D341Med (cell line): Measurements from ENCODE around the gene NXN.
"Not testable (repeated sequence)": the region's sequence is repeated elsewhere in the genome, so short reads cannot be mapped to it uniquely, and the experiment has no call there.

Source experiments
- DNase-seq: peaks from one replicate; pipeline ENCODE4 v3.0.0; 2012; ENCODE audit warnings: low spot score

NXN gene

DNA sequence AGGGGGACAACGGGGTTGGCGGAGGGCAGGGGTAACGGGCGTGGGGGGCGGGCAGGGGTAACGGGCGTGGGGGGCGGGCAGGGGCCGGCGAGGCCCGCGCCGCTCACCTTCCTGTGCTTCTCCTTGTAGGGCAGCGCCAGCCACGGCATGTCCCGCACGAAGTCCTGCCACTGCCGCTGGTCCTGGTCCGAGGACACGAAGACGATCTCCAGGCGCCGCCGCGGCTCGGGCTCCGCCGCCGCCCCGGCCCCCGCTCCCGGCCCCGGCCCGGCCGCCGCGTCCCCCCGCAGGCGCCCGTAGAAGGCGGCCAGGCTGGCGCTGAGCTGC lies 401 bp downstream of the NXN start:
- no peak for DNase-seq

DNA sequence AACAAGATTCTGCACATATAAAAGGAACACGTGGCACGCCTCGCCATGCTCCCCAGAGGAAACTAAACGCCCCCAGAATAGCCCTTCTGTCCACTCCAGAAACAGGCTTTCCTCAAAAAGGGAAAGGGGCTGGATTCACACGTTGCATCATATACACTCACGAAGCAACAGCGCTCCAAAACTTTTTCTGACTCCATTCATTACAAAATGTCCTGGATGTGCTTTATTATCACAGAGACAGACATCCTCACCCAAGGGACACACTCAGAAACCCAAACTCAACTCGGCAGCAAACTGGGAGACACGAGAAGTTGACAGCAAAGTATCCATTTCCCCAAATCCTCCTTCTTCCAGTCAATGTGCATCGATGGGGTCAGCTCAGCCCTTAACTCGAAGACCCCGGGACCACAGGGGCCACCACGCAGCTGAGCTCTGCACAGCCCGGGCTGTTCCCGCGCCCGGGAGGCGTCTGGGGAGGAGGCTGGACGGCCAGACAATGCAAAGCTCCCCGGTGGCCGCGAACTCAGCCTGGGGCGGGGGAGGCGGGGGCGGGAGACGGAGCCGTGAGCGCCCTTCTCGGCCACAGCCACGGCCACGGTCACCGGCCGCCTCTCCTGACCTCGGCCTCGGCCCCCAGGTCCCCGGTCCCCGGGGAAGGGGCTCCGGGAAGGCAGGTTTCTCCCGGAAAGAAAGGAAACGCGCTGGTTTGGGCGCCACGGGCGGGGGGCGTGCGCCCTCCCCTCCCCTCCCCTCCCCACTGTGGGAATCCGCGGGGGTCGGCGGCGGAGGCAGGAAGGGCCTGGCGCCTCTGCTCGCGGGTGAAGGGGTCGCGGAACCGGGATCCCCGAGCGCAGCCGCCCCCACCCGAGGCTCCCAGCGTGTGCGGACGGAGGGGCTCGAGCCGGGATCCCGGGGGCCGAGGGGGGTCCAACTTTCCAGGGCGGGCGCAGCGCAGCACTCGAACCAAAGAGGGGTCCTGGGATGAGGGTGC lies 1.2 kb downstream of the NXN start:
- peak; percentile 56 for DNase-seq

DNA sequence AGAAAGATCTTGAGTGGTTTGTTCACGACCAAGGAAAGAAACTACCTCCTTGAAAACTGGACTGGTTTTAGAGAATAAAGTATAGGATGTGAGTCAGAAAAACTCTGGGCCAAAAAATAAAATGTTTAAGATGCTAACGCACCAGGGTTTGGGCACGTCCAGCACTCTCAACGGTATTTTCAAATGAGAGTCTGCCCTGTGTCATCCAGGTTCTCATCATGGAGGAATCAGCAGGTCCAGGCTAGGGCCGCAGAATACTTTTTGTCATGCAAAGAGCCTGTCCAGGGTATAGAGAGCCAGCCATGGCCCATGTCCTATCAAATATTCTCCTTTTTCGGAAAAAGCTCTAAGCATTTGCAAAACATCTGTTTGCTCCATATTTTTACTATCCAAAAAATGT lies 2.4 kb downstream of the NXN start:
- no peak for DNase-seq

DNA sequence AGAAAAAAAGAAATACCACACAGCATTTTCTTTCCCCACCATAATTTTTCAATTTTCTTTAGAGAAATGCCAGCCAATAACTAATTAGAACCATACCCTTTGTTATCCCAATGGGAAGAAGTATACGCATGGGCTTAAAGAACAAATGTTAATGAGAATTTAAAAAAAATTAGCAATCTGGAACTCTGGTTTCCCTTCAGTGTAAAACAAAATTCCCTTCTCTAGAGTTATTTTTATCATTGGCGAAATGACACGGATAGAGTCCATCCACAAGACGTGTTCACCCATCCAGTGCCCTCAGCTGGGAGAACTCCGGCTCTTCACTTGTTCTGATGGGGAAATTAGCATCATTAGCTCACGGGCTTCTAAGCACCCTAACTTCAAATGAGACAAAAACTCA lies 3.3 kb downstream of the NXN start:
- DNase-seq: no peak

DNA sequence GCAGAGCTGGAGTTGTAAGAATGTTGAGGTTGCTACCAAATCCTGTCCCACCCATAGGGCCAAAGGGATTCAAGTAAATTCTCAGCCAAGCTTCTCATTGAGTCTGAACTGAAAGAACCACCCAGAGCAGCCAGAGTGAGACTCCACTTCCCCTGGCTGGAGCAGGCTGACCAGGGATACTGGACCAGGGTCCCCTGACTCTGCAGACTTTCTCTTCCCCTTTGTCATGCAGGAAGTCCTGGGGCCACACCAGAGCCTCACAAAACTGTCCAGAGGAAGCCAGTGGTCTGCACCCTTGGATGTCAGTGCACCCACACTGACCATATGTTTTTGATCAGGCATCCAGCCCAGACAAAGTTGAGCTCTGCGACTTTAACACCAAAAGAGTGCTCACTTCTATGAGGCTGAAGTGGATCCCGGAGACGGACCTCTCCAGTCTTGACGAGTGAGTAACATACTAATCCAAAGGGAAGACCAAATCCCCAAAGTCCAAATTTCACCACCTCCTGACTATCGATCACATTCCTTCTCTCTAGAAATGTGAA lies 4.1 kb downstream of the NXN start:
- no peak for DNase-seq

DNA sequence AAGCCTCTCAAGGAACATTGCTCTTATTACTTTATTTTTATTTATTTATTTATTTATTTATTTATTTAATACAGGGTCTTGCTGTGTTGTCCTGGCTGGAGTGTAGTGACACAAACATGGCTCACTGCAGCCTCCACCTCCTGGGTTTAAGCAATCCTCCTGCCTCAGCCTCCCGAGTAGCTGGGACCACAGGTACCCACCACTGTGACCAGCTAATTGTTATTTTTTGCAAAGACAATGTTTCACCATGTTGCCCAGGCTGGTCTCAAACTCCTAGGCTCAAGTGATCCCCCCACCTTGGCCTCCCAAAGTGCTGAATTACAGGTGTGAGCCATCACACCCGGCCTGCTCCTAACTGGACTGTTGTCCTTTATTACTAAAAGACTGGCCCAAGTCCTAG lies 4.8 kb downstream of the NXN start:
- DNase-seq: not testable (repeated sequence)

DNA sequence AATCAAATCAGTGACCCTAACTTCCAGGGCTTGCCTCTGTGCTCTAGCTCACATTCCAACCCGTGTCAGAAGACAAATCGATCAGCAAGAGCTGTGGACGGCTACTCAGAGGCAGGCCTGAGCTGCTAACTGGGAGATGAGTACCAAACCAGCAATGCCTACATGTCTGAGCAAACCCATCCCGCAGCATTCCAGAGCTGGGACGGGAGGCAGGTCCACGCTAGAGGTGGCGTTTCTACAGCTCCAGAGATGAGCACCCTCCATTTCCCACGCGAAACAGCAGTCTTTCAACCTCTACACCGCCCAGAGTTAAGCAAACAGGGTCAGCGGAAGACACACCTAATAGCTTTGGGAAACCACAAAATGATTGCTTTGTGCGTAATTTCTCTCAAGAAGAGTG lies 6.5 kb downstream of the NXN start:
- no peak for DNase-seq

DNA sequence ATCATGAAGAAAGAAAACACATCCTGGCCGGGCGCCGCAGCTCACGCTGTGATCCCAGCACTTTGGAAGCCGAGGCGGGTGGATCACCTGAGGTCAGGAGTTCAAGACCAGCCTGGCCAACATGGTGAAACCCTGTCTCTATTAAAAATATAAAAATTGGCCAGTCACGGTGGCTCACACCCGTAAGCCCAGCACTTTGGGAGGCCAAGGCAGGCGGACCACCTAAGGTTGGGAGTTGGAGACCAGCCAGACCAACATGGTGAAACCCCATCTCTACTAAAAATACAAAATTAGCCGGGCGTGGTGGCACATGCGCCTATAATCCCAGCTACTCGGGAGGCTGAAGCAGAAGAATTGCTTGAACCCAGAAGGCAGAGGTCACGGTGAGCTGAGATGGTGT lies 7.7 kb downstream of the NXN start:
- not testable (repeated sequence) for DNase-seq

DNA sequence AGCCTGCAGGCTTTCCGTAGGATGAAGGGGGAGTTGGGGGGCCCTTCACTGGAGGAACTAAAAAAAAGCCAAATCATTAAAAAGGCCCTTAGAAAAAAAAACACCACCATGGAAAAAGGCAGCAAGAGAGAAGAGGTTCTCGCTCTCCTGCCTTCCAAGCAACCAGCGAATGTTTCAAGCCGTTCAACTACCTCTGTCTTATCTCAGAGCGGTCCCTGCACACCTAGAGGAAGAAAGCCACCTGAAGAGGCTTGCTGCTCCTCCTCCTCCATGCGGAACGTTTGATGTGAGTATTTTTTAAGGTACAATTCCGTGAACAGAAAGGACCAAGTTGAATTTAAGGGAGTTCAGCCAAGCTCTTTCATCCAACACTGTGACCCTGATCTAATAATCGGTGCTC lies 9.2 kb downstream of the NXN start:
- no peak for DNase-seq

DNA sequence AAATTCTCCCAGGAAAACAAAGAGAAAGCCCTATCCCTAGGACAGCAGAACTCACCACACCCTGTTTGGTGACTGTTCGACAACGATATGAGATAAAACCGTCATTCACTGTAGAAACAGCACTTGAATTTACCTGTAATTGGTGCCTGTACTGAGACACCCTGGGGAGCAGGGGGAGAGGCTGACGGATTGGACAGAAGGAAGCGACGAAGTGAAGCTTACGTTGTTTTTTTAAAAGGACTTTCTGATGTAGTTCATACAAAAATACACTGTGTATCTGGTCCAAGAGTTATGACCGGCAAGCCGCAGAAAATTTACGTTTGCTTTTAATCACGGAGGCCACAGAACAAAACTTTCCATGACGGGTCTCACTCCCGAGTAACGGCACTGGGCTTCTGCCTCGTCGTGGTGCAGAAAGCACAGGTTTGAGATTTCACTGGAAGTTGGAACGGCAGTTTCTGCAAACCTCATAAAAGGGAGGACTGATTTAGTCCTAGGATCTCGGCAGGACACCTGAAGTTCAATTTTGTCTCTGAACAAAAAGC lies 9.7 kb downstream of the NXN start:
- DNase-seq: no peak

DNA sequence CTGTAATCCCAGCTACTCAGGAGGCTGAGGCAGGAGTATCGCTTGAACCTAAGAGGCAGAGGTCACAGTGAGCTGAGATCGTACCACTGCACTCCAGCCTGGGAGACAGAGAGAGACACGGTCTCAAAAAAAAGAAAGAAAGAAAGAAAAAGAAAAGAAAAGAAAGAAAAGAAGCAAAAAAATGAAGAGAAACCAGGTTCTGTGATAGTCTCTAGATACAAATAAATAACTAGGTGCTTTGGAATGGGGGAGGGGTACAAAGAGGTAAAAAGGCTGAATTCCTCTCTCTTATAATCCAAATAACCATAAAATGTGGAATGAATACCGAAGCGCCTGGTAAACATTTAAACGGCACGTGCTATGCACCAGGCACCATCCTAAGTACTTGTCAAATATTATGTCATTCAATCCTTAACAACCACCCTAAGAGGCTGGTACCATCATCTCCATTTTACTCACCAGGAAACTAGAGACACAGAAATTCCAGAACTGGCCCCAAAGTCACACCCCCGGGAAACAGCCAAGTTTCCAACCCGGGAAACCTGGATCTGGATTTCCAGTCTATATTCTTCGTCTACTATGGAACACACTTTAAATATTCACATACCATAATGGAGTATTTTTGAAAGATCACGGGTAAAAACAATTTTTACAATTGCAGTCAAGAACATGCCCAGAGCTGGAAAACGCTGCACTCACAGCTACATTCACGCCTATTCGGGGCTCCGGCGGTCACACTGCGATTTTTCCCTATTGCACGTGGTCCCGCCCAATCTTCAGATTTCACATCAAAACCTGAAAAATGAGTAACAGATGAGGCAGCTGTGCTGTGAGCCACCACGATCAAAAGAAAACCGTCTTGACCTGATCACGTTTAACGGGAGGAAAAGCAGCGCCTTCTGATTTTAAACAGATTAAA lies 10.5 kb downstream of the NXN start:
- DNase-seq: no peak

DNA sequence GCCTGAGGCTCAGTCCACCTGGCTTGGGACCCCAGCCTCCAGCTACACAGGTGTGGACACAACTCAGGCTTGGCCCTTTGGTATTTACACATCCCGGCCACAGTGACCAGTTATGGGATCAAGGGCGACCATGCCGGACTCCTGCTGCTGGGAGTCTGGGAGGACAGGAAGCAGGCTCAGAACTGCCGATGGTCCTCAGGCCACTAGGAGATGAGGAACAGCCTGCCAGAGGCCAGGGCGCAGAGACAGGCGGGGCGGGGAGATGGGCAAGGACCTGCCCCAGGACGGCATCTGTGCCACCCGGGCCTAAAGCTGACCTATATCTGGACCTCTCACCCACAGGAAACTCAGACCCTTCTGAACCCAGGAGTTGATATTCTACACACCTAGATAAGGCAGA lies 12.5 kb downstream of the NXN start:
- no peak for DNase-seq

DNA sequence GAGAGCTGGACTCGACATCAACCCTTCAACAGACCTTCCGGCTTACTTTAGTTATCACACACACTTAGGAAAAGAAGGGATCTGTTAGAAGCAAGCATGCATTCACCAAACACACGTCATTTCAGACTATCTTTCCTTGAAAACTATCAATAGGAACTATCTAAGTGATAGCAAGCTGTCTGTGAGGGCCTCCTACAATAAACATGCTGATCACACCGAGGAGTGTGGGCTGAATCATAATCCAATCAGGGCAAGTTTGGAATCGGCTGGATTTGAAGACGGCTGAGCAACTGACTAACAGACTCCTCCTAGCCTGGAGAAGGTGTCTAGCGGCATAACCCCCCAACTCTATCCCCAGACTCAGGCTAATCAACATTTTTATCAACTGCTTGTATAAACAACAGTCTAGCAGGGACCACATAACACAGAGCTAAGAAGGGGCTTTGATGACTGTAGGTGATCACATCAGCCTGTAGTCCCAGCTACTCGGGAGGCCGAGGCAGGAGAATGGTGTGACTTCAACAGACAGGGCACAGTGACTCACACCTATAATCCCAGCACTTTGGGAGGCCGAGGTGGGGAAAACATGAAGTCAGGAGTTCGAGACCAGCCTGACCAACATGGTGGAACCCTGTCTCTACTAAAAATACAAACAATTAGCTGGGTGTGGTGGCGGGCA lies 14.1 kb downstream of the NXN start:
- DNase-seq: no peak

DNA sequence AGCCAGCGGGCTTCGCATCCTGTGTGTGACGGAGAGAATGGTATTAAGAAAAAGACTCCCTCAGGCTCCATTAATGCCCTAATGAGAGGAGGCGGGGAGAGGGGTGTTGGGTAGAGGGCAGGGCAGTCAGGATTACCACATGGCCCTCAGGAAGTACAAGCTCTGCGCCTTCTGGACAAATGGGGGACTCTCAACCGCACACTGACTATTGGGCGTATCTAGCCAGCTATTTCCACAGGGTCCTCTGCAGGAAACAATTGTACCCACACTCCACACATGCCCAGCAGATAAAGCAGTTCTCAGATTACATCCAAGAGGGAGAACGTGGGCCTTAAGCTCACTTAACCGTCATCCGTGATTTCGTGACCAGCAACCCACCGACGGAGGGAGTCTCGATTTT lies 14.7 kb downstream of the NXN start:
- DNase-seq: peak; percentile 64

DNA sequence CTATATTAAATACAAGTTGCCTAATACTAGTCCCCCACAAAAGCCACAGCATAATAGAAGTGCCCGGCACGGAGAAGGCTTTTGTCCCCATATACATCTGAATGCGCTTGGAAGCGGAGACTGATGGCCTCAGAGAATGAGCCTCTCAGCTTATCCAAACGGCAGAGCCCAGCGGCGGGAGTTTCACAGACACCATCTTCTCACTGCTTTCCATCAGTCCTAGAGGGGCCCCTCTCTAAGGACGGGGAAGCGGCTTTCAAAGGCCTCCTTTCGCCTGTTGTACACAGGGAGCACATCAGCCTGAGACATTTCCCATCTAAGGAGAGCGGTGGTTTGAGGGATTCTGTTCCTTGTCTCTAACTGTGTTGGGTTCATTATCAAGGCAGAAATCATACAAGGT lies 16.9 kb downstream of the NXN start:
- no peak for DNase-seq

DNA sequence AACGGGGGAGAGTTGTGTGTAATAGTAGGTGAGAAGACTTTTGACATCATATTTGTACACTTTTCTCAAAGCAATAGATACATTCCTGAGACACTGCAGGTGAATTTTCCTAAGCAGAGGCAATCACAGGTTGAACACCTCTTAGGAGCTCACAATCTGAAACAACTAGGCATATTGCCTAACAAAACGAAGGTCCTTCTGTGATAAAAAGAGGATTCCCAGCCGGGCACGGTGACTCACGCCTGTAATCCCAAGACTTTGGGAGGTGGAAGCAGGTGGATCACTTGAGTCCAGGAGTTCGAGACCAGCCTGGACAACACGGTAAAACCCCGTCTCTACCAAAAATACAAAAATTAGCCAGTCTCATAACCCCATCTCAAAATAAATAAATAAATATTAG lies 17.4 kb downstream of the NXN start:
- DNase-seq: no peak

DNA sequence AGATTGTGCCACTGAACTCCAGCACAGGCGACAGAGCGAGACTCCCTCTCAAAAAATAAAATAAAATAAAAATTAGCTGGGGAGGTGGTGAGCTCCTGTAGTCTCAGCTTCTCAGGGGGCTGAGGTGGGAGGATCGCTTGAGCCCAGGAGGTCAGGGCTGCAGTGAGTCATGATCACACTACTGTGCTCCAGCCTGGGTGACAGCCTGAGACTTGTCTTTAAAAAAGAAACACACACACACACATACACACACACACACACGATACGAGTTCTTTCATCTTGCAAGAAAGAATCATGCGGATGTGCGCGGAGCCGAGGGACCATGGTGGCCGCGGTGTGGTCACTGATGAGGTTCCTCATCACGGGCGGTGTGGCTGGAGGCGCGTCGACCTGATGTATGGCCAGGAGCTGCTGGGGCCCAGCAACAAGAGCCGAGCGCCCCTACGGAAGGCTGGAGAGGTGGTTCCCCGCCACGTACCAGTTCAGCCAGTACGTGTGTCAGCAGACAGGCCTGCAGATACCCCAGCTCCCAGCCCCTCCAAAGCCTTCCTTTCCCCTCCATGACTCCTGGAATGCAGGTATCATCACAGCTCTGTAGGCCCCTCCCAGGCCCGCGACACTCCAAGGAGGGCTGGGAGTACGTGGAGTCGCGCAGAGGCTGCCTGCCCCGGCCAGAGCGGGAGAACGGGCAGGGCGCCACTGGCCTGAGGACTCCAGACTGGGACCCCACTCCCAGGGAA lies 20.7 kb downstream of the NXN start:
- DNase-seq: no peak

DNA sequence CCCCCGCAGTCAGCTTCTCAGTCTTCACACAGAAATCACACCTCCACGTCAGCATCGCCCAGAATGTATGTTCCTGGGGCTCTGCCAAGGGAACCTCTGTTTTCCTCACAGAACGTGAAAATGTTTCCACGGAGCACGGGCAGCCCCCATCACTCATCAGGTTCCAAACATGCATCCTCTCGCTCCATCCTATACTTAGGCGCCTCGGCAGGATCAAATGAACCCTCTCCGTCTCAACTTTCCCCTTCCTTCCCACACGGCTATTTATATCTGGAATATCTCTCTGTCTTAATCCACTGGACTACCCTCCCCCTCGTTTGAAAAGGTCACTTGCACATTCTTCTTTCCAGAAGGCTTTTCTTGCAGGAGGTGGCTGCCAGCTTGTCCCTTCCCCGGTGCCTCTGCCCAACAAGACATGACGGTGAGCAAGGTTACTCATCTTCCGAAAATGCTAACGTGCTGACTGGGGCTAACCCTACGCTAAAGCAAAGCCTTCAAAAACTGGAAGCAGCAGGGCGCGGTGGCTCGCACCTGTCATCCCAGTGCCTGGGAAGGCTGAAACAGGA lies 21.6 kb downstream of the NXN start:
- no peak for DNase-seq

DNA sequence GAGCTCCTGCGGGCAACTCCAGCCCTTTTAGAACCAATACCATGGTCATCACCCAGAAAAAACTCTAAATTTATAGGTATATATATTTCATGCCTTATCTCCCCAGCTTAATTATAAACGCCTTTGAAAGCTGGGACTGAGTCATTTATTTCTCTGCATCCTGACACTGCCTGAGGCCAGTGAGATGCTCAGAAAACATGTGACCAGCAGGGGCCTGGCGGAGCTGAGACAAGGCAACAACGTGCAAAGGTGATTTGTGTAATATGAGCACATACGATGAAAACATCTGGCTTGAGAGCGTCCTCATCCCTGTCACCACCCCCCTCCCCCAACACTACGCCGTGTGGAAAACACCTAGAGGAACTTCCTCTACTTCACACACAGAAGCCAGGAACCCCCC lies 22.7 kb downstream of the NXN start:
- DNase-seq: no peak

DNA sequence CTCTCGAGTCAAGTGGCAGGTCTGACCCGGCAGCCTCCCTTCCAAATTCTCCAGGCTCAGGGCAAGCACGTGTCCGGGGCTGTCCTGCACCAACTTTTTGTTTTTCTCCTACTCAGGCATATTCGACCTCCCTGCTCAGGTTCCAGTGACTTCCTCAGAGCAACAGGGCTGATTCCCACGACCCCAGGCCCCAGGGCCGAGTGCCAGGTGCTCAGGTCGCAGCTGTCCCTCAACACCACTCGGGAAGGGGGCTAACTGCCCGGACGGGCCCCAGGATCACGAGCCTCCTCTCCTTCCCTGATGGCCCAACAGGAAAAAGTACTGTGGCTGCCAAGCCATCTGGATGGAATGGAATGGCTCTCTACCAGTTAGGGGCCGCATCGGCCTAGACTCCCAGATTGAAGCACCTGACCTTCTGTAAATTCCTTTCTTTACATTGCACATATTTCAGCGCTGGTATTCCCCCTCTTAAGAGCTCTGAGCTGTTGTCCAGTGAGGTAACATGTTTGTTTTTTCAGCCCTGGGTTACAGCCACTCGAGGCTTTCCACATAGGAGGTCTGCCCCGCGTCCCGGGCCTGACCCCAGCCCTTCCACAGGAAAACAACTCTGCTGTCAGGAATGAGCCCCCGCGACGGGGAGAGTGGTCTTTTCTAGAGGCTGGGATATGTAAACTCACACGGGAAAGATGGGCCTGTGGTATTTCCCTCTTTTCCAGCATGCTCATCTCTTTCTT lies 25.0 kb downstream of the NXN start:
- no peak for DNase-seq
